IMR-90 (cell line): Measurements from ENCODE around the gene DDA1. TPM values are rescaled to one million over a fixed set of nuclear protein-coding genes. Genes with fewer than 3 reads are reported as not detected.
"Not testable (repeated sequence)": the region's sequence is repeated elsewhere in the genome, so short reads cannot be mapped to it uniquely, and the experiment has no call there.

ENCODE experiments used
- ATAC-seq: fragments of 200-7000 bp; cut with Tn5 transposase; 2 replicates; pipeline ENCODE4 v1.9.1; 2020; ENCODE audit warnings: low read depth, mild to moderate bottlenecking, moderate library complexity
- BruUV-seq: library from RNA; stranded (reverse); fragments of 400-500 nt; replicated peaks from 2 replicates; lab custom pipeline; 2021; lab: Mats Ljungman, UMichigan
- CTCF ChIA-PET: fragments of 300-600 bp; formaldehyde crosslinking; extraction: SDS; loops from one replicate; lab custom pipeline; 2021; ENCODE audit warnings: antibody characterized with exemption; lab: Yijun Ruan, JAX
- POLR2A ChIA-PET: fragments of 300-600 bp; sonication (Branson Sonifier 250); formaldehyde crosslinking; loops from one replicate; lab custom pipeline; 2022; ENCODE audit warnings: antibody characterized with exemption; ENCODE audit not compliant: unreplicated experiment; lab: Charles Lee
- DNase-seq: peaks from one replicate; pipeline ENCODE4 v3.0.0; 2013
- H2AFZ ChIP-seq: replicated peaks from 2 replicates; pipeline ENCODE3; 2013; ENCODE audit warnings: low read length, mild to moderate bottlenecking; ENCODE audit not compliant: poor library complexity
- H2AK5ac ChIP-seq: 2 replicates; pipeline ENCODE4 v1.6.1; 2013; ENCODE audit warnings: low read depth, low read length, inconsistent platforms
- H2AK9ac ChIP-seq: replicated peaks from 2 replicates; pipeline ENCODE3; 2013; ENCODE audit warnings: mild to moderate bottlenecking, low read depth, low read length, moderate library complexity; ENCODE audit not compliant: poor library complexity
- H2BK120ac ChIP-seq: 2 replicates; pipeline ENCODE4 v1.6.1; 2013; ENCODE audit warnings: low read depth, low read length, inconsistent platforms
- H2BK15ac ChIP-seq: 3 replicates; pipeline ENCODE4 v1.6.1; 2013; ENCODE audit warnings: low read depth, low read length, inconsistent platforms
- H2BK20ac ChIP-seq: 2 replicates; pipeline ENCODE4 v1.6.1; 2013; ENCODE audit warnings: low read depth, mild to moderate bottlenecking, inconsistent platforms, low read length, moderate library complexity
- H2BK5ac ChIP-seq: 2 replicates; pipeline ENCODE4 v1.6.1; 2013; ENCODE audit warnings: mild to moderate bottlenecking, low read depth, low read length, inconsistent platforms; ENCODE audit not compliant: poor library complexity, severe bottlenecking
- H3K14ac ChIP-seq: replicated peaks from 2 replicates; pipeline ENCODE4 v1.6.1; 2013; ENCODE audit warnings: low read depth, low read length, inconsistent platforms
- H3K18ac ChIP-seq: 2 replicates; pipeline ENCODE4 v1.6.1; 2013; ENCODE audit warnings: low read depth, low read length, control low read depth
- H3K23ac ChIP-seq: 2 replicates; pipeline ENCODE4 v1.6.1; 2013; ENCODE audit warnings: low read depth, low read length, inconsistent platforms
- H3K27ac ChIP-seq: 2 replicates; pipeline ENCODE4 v1.5.1; 2013; ENCODE audit warnings: mild to moderate bottlenecking, control low read depth, low read length; ENCODE audit not compliant: insufficient read depth
- H3K27me3 ChIP-seq: 2 replicates; pipeline ENCODE4 v1.6.1; 2013; ENCODE audit warnings: low read length; ENCODE audit not compliant: control insufficient read depth, insufficient read depth
- H3K36me3 ChIP-seq: 2 replicates; pipeline ENCODE4 v1.6.1; 2013; ENCODE audit warnings: low read length, mixed read lengths; ENCODE audit not compliant: control insufficient read depth, insufficient read depth
- H3K4ac ChIP-seq: 2 replicates; pipeline ENCODE4 v1.6.1; 2013; ENCODE audit warnings: low read depth, low read length, inconsistent platforms
- H3K4me1 ChIP-seq: 2 replicates; pipeline ENCODE4 v1.6.1; 2013; ENCODE audit warnings: low read length, mixed read lengths; ENCODE audit not compliant: control insufficient read depth, insufficient read depth
- H3K4me2 ChIP-seq: 2 replicates; pipeline ENCODE4 v1.6.1; 2013; ENCODE audit warnings: low read depth, mild to moderate bottlenecking, control low read depth, low read length, moderate library complexity
- H3K4me3 ChIP-seq: 2 replicates; pipeline ENCODE4 v1.5.1; 2013; ENCODE audit warnings: low read depth, mild to moderate bottlenecking, control low read depth, low read length, moderate library complexity; ENCODE audit not compliant: insufficient read depth
- H3K56ac ChIP-seq: 2 replicates; pipeline ENCODE4 v1.6.1; 2013; ENCODE audit warnings: low read length, inconsistent platforms; ENCODE audit not compliant: insufficient read depth; ENCODE audit errors: extremely low read depth
- H3K79me1 ChIP-seq, 2 experiments: 2 replicates each; pipeline ENCODE4 v1.6.1; 2013; ENCODE audit warnings: low read length in 2 of 2, inconsistent platforms in 1 of 2, low read depth in 1 of 2
- H3K9ac ChIP-seq: 2 replicates; pipeline ENCODE4 v1.6.1; 2013; ENCODE audit warnings: low read depth, low read length, control low read depth
- H3K9me1 ChIP-seq: 2 replicates; pipeline ENCODE4 v1.6.1; 2013; ENCODE audit warnings: low read length, inconsistent platforms; ENCODE audit not compliant: insufficient read depth
- H3K9me3 ChIP-seq: 2 replicates; pipeline ENCODE4 v1.6.1; 2013; ENCODE audit warnings: low read length; ENCODE audit not compliant: control insufficient read depth, insufficient read depth
- H4K20me1 ChIP-seq: 2 replicates; pipeline ENCODE4 v1.6.1; 2013; ENCODE audit warnings: low read length, inconsistent platforms; ENCODE audit not compliant: insufficient read depth
- H4K5ac ChIP-seq: 2 replicates; pipeline ENCODE4 v1.6.1; 2013; ENCODE audit warnings: mild to moderate bottlenecking, low read depth, low read length, control low read depth
- H4K8ac ChIP-seq, 2 experiments: 2 replicates each; pipeline ENCODE4 v1.6.1; 2013; ENCODE audit warnings: low read depth in 2 of 2, low read length in 2 of 2, control low read depth in 1 of 2, inconsistent platforms in 1 of 2
- H4K91ac ChIP-seq: 2 replicates; pipeline ENCODE4 v1.6.1; 2013; ENCODE audit warnings: low read depth, low read length, inconsistent platforms; ENCODE audit not compliant: insufficient read depth
- WGBS, 2 experiments: methylation state at CpG; one replicate each; pipeline versions ENCODE4 v1.1.5 to v1.1.7; 2013; ENCODE audit warnings: missing lambda C conversion rate in 2 of 2; ENCODE audit not compliant: insufficient read length in 1 of 2; ENCODE audit errors: extremely low coverage in 2 of 2; 5-methylcytosine and 5-hydroxymethylcytosine counted together
- dilution Hi-C: fragments of 300-500 bp; cut with HindIII; formaldehyde crosslinking; loops from one replicate; pipeline ENCODE4 v1.14.3; 2018; ENCODE audit warnings: low sequenced_read_pairs; ENCODE audit not compliant: unreplicated experiment
- in situ Hi-C: fragments of 300-500 bp; cut with MboI; formaldehyde crosslinking; loops from 3 replicates; pipeline ENCODE4 v1.14.3; 2019; ENCODE audit warnings: low sequenced_read_pairs, inconsistent platforms, mixed read lengths
- intact Hi-C: fragments of 100-400 bp; cut with micrococcal nuclease; formaldehyde crosslinking; loops from 2 replicates; pipeline ENCODE4 v1.10.0; 2022
- polyA plus RNA-seq, 3 experiments: library from polyadenylated mRNA; depleted of rRNA; stranded (reverse); fragments of >200 nt; gene quantifications; 2 replicates each; pipeline ENCODE4 v1.2.3, GENCODE V29; 2012; ENCODE audit warnings: low replicate concordance in 1 of 3
- total RNA-seq: library from RNA; depleted of rRNA; stranded (reverse); fragments of >200 nt; gene quantifications from 2 replicates; pipeline ENCODE4 v1.2.3, GENCODE V29; 2012

The DDA1 gene
- total and polyA plus RNA-seq, 2 of the 4 experiments (the other 2 are of a cell fraction), result 33.7 to 87.2 TPM

- H2BK15ac ChIP-seq, H3K14ac ChIP-seq, H3K27me3 ChIP-seq, H3K4me3 ChIP-seq, H2AFZ ChIP-seq, H3K18ac ChIP-seq, H3K27ac ChIP-seq, H3K9ac ChIP-seq, H3K79me1 ChIP-seq, H3K4ac ChIP-seq, H2AK9ac ChIP-seq, H2BK5ac ChIP-seq, H3K23ac ChIP-seq, H4K5ac ChIP-seq, H2BK20ac ChIP-seq, H3K4me1 ChIP-seq, BruUV-seq, dilution Hi-C loops, H3K9me3 ChIP-seq, H3K9me1 ChIP-seq, H4K20me1 ChIP-seq, H4K8ac ChIP-seq, H4K91ac ChIP-seq, H3K4me2 ChIP-seq, DNase-seq, intact Hi-C loops, ATAC-seq, in situ Hi-C loops, H2BK120ac ChIP-seq, POLR2A ChIA-PET, H3K56ac ChIP-seq, H2AK5ac ChIP-seq, CTCF ChIA-PET: not testable (repeated sequence)
- peaks cover 44% of the 10 kb centered on the region for H3K36me3 ChIP-seq
- no CpG with 5 or more reads among the region's 3 CpGs for WGBS, 2 experiments
These were observed 34.5 kb upstream of the DDA1 start for GRCh38 chr19:17274892-17275291.
